HG03442 (cell line): ENCODE measurements around the gene RASAL2.

Experiments used
- ATAC-seq: cut with Tn5 transposase; IDR thresholded peaks from one replicate; pipeline ENCODE4 v1.9.1; 2021; ENCODE audit warnings: mild to moderate bottlenecking, moderate library complexity; ENCODE audit not compliant: unreplicated experiment

The RASAL2 gene

DNA sequence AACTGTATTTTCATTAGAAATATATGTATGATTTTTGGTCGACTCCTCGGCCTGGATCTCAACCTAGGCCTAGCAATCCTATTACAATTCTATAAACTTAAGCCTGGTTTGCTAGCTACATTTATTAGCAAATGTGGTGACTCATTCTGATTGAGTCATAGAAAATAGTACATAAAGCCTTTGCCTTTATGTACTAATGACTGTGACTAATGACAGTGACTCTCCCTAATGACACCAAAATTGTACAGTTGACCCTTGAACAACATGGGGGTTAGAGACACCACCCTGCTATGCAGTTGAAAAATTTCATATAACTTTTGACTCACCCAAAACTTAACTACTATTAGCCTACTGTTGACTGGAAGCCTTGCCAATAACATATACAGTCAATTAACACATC lies 324.0 kb downstream of the RASAL2 start:
- no peak for ATAC-seq

DNA sequence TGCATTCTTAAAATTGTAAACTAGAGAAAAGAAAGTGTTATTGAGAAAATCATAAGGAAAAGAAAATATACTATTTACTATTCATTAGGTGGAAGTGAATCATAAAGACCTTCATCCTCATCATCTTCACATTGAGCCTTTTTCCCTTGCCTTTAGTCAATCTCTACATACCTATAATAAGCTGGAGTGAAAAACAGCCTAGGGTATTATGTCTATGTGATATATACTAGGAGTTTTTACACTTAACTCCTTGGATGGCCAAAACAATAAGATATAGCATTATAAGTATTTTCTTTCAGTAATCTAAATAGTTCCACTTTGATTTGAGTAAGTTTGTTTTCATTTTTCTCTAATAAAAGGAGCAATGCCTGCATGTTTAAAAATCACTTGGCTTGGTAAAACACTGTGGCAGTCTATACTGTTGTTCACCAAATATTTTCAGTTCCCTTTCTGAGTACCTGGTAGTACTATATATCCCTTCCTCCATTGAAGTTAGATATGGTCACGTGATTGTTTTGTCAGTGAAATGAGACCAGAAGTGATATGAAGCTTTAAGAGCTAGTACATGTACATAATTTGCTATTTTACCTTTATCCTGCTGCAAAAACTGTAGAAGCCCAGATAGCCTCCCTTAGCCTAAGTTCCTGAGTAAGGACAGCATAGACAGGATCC lies 324.5 kb downstream of the RASAL2 start:
- ATAC-seq = peak; percentile 74

DNA sequence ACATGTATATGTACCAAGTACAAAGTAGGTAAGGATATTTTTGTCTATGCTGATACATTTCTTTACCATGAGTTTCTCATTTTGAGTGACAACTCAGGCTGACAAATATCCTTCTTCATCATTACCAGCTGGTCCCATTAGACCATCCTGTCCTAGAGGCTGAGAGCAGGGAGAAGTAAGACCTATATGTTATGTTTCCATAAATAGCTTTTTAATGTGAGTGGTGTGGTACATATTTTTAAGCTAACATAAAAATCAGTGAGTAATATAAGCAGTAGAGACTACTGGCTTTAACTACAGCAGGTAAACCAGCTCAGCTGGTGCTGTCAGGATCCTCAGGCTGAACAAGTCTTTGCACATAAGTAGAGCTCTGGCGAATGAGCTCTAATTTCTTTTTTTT lies 340.5 kb downstream of the RASAL2 start:
- ATAC-seq = no peak

DNA sequence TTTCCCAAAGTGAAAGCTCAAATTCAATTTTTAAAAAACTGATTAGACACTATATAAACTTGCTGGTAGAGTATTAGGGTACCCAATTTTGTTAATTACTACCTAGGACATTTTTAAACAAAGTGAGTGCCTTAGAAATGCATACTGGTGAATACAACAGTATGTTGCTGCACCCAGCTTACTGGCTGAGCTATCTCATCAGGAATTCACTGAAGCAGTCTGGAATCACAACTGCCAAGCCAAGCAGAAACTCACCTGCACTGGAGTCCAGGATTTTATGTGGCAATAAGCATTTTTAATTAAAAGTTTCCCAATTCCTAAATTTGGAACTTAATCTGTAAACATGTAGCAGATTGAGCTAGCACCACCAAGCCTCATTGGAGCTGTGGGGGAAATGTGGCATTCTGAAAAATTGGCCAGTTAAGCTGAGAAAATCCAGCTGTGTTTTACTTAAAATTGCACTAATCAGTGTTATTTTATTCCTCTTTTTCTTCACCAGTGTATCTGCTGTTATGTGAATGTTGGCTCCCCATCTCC lies 341.1 kb downstream of the RASAL2 start:
- ATAC-seq = no peak

DNA sequence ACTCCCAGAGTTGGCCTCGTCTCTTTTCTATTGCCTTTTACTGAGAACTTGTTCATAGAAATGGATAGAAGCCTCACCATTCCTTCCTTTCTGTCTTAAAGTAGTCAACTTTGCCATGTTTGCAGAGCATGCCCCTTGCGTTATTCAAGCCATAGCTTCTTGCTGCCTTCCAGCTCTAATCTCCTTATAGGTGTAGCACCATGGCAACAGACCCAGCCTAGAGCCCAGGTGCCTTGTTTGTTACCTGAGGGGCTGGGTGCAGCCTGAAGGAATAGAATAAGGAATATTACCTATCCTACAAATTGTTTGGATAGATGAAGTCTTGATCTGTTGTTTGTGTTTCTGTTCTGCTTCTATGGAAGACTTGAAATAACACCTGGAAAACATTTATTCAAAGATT lies 343.0 kb downstream of the RASAL2 start:
- no peak for ATAC-seq

DNA sequence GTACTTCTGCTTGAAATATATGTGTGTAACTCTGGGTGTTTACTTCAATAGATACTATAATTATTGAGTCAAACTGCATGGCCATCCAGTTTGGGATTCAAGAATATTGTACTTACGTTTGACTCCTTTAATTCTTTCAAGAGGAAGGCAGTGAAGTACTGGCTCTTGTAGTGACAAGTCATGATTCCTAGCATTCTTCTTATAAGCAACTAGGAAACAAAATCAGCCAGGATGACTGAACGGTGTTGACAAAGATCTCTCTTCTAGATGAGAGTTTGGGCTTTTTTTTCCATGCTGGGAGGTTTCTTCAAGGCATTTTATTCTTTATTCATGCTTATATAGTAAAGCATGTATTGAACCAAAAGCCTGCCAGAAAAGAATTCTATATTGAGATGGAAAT lies 344.5 kb downstream of the RASAL2 start:
- no peak for ATAC-seq

DNA sequence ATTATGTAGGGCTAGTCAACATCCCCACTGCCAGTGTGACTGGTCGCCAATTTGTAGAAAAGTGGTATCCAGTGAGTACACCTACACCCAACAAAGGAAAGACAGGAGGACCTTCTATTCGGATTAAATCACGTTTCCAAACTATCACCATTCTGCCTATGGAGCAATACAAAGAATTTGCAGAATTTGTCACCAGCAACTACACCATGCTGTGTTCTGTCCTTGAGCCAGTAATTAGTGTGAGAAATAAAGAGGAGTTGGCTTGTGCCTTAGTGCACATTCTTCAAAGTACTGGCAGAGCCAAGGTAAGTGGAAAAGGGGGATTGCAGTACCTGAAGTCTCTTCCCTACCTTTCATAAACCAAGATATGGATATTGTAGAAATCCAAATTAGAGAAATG lies 349.0 kb downstream of the RASAL2 start:
- no peak for ATAC-seq

DNA sequence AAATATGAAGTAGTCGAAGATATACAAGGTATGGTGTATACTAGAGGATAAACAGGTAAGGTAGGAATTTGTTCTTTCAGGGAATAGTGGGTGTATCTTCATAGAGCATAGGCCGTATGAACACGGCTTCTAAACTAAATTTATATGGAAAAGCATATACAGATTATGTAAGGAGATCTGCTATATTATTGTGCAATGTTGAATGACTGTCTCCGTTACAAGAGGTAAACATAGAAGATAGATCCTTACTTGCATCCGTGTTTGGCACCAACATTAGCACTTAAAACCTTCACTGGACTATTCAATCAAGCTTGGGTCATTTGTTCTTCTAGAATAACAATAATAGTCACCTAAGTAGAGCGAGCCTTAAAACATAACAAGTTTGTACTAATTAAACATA lies 357.0 kb downstream of the RASAL2 start:
- no peak for ATAC-seq

DNA sequence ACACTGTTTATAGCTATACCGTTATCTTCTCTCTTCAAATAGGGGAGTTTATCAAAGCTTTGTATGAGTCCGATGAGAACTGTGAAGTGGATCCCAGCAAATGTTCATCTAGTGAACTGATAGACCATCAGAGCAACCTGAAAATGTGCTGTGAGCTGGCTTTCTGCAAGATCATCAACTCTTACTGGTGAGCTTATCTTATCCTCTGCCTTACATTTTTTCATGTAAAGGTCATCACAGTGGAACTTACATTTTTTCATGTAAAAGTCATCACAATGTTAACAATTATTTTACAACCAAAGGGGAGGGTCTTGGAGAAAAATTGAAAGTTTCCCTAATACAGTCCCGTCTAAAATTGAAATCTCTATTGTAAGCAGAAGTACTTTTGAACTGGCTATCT lies 357.6 kb downstream of the RASAL2 start:
- no peak for ATAC-seq

DNA sequence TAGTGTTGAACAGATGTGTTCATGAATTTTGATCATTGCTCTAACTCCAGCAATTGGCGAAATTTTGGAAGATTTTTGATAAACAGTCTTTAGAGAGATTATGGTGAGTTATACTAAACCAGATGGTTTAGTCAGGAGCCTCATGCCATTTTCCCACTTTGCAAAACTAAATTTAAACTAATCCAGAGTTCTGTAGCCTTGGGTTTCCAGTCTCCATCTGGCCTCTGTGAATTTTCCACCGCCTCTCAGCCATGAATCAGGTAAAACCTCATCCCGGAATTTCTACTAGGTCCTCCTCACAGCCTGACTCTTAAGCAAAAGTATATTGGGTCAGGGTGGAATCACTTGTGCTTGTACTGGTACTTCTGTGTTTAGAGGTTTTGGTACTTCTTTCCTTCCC lies 358.1 kb downstream of the RASAL2 start:
- no peak for ATAC-seq

DNA sequence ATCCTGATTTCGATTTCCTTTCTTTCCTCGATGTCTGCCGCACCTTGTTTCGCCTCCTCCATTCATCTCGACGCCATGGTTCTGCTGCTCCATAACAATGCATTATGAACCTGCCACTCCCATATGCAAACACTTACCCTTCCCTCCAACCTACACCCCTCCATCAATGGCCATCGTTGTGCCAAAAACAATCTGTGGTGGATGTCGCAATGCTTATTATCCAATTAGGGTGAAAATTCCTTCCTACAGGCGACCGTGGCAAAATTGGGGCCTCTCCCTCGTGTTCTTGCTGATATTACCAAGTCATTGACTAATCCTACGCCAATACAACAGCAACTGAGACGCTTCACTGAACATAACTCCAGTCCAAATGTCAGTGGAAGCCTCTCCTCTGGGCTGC lies 362.6 kb downstream of the RASAL2 start:
- no peak for ATAC-seq

DNA sequence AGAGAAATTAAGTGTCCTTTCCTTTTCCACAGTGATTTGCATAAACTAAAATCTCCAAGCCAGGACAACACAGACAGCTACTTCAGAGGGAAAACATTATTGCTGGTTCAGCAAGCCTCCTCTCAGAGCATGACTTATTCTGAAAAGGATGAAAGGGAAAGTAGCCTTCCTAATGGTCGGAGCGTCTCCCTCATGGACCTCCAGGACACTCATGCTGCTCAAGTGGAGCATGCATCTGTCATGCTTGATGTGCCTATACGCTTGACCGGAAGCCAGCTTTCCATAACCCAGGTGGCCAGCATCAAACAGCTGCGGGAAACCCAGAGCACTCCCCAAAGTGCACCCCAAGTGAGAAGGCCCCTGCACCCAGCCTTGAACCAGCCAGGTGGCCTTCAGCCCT lies 363.7 kb downstream of the RASAL2 start:
- ATAC-seq = no peak

DNA sequence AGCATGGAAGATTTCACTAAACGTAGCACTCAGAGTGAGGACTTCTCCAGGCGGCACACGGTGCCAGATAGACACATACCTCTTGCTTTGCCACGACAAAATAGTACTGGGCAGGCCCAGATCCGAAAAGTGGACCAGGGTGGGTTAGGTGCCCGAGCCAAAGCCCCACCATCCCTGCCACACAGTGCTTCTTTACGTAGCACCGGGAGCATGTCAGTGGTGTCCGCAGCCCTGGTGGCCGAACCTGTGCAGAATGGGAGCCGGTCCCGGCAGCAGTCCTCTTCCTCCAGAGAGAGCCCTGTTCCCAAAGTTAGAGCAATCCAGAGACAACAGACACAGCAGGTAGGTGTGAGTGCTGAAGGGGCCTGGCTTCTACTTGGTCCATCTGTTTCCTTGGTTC lies 364.3 kb downstream of the RASAL2 start:
- ATAC-seq = no peak

DNA sequence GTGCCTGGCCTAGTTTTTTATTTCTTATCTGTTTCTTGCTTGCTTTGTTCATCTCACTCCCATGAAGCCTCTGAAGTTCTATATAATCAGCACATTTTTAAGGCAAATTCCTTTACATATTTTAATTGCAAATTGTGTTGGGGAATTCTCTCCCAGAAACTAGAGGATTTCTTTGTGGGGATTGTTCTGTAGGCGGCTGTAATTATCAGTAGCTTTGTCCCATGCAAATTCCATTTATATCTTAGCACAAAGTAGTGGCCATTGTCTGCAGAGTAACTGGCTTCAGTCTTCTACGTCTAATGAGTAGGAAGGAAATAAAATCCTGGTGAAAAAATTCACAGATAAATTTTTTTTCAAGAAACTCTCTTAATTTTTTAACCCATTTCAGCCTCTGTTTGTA lies 367.2 kb downstream of the RASAL2 start:
- no peak for ATAC-seq

DNA sequence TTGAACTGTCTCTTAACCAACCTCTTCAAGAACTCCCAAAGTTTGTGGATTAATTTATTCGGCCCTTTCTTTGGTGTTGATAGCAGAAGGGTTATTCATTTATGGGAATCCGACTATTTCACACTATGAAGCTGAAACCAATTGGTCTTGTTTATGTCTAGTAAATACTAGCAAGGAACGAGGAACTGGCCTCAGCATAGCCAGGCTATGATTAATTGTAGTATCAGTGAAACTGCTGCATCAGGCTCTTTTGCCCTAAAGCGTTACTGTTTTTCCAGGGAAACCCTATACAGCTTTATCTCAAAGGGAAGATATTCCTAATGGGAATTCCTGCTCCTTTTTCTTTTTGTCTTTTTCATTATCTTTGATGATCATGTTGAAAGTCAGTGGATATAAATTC lies 367.8 kb downstream of the RASAL2 start:
- ATAC-seq = no peak

DNA sequence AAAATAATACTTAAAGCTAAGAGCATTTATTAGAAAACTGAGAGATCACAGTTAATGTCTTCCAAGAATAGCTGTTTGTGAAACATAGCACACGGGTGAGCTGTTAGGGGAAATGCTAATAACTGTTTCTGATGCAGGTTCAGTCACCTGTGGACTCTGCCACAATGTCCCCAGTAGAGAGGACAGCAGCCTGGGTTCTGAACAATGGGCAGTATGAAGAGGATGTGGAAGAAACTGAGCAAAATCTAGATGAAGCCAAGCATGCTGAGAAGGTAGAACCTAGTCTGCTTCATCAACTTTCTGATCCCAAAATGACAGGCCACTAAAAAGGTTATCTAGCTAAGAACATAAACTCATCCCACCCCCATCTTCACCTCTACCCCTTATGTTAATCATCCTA lies 370.2 kb downstream of the RASAL2 start:
- ATAC-seq = no peak

DNA sequence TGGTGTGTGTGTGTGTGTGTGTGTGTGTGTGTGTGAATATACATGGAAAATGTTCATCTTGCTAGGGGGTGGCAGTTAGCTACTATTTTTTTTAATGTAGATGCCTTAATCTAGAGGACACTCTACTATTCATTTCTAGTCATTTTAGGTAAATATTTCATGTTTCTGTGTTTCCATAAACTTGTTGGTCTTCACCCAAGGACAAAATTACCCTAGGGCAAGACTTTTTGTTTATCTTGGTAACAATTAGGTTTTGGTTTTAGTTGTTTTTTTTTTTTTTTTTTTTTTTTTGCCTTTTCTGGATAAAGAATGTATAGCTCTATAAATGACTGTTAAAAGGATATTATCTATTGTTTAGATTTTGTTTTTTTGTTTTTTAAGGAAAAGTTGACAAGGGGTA lies 370.7 kb downstream of the RASAL2 start:
- no peak for ATAC-seq

DNA sequence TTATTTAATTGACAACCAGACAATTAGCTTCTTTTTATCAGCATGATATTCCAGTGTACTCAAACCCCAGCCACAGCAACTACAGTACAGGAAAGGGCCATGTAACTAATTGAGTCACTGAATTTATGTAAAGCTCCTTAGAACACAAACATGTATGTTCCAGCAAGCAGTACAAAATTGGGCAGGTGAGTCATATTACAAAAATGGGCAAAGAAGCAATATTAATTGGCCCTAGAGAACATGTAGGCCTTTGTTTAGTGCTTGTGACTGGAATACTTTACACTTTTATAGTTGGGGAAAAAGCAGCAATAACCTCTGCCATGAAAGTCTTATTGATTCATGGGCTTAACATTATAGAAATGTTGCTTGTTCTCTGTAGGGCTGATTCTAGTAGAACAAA lies 371.1 kb downstream of the RASAL2 start:
- no peak for ATAC-seq

DNA sequence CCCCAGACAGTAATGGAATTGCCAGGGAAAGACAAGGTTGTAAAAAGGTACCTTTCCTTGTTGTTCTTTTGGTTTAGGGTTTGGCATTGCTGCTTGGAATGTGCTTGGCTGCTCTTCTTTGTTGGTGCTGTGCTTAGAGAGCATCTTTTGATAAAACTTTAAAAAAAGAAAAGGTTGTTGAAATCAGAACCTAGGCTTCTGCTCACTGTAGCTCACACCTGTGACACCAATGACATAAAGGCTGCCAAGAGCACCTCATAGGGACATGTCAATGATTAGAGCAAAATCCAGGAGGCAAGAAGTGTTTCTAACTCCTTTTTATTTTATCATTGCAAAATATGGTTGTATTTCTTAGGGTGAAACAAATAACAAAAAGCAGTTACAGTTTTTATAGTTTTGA lies 373.9 kb downstream of the RASAL2 start:
- no peak for ATAC-seq

DNA sequence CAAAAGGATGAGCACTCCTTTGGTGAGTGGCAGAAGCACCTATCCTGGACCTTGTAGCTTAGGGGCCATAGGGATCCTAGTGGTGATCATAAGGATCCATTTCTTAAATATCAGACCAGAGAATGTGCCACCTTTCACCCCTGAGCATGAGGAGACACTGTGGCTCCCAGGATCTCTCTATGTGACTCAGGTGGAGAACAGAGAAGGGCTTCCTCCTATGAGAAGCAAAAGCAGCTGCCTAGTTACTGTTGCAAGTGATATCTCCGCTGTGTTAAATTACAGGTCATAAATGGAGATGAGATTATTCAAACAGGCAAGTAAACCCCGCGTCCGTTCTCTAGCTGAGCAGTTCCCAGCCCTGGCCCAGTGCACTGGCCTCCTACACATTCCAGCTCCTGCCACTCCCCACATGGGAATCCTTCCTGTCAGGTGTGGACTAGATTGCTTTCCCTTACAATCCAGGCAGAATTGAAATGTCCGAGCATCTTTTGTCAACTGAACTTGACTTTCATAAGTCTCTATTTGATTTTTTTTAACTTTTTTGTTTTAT lies 376.6 kb downstream of the RASAL2 start:
- no peak for ATAC-seq

DNA sequence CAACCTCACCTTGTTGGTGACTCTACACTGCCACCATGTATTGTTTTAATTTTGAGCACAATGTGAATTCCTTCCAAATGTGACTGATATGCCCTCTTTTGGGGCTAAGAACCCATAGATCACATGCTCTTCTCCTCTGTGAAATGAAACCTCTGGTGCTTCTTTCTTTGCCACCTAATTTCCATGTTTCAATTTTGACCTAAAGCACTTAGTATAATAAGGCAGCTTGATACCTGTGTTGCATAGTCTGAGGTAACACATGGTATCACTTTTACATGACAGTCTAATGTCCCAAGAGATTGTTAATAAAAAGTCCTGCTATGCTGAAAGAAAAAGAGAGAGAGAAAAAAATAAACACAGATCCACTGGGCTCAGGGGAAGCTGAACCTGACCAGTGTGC lies 378.6 kb downstream of the RASAL2 start:
- ATAC-seq = no peak

DNA sequence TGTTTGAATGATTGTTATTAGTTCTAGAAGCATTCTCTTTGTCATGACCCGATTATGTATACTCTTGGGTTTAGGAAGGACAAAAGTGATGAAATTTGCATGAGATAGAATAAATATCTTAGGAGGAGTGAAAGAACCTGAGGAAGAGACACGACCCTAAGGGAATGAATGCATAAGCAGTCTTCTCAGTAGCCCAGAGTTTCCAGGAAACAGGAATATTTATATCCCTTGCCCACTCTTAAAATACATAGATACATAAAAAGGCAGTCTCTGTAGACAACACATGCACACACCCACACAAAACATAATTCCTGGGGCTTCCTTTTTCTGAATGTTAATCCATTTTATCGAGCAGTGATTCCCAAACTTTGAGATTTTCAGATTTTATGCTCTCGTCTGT lies 383.5 kb downstream of the RASAL2 start:
- ATAC-seq = no peak

DNA sequence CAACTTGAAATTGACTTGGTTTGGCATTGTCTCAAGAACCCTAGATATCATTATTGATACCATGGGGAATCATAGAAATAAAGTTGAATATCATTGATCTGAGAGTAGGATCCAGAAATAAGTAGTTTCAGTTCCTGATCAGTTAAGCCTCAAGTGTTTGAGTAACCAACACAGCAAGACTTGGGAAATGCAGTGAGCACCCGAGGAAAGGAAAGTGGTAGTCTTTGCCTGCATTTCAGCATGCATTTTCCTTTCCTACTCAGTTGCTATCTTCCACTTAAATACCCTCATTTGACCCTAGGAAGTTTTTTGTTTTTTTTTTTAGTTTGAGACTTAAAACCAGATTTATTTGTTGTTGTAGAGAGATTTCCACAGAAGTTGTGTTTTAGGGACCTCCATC lies 383.9 kb downstream of the RASAL2 start:
- ATAC-seq = no peak
